HepG2 (cell line): ENCODE measurements around the gene PLXNB2. TPM values are rescaled to one million over a fixed set of nuclear protein-coding genes. Genes with fewer than 3 reads are reported as not detected.

Experiments
- ATAC-seq: fragments of 200-7000 bp; cut with Tn5 transposase; 3 replicates; pipeline ENCODE4 v1.9.1; 2020; ENCODE audit warnings: mild to moderate bottlenecking, moderate library complexity
- BruUV-seq: library from RNA; stranded (reverse); fragments of 400-500 nt; replicated peaks from 2 replicates; lab custom pipeline; 2021; lab: Mats Ljungman, UMichigan
- CTCF ChIA-PET: fragments of 300-600 bp; formaldehyde crosslinking; extraction: SDS; loops from one replicate; lab custom pipeline; 2021; ENCODE audit warnings: low total read pairs, inconsistent platforms, low intra/inter-chr PET ratio; lab: Yijun Ruan, JAX
- POLR2A ChIA-PET: fragments of 350-600 bp; sonication (Branson Sonifier 250); formaldehyde crosslinking; loops from one replicate; lab custom pipeline; 2020; ENCODE audit warnings: antibody characterized with exemption, inconsistent platforms; lab: Yijun Ruan, JAX
- DNase-seq: peaks from one replicate; pipeline ENCODE4 v3.0.0-alpha.2; 2015; ENCODE audit warnings: low spot score
- FAIRE-seq: peaks from 3 replicates; lab custom pipeline; 2011; peaks lifted over from hg19 to GRCh38; lab: Jason Lieb, UNC
- H2AFZ ChIP-seq: one replicate; pipeline ENCODE4 v1.6.1; 2011; ENCODE audit warnings: low read length, inconsistent platforms
- H3K27ac ChIP-seq: fragments of 300-600 bp; 3 replicates; pipeline ENCODE4 v1.8.0; 2011; ENCODE audit warnings: mixed run types, mild to moderate bottlenecking, mixed read lengths, low read length, inconsistent platforms; ENCODE audit not compliant: insufficient read depth; ENCODE audit errors: extremely low read length
- H3K27me3 ChIP-seq, 2 experiments: fragments of 200-600 bp in 1 of 2; 2 replicates in 1 of 2; 3 replicates in 1 of 2; pipeline versions ENCODE4 v1.6.0 to v1.8.0; 2011; ENCODE audit warnings: low read length in 2 of 2, mild to moderate bottlenecking in 2 of 2, moderate library complexity in 2 of 2, inconsistent platforms in 1 of 2; ENCODE audit not compliant: insufficient read depth in 2 of 2, control insufficient read depth in 1 of 2
- H3K36me3 ChIP-seq, 2 experiments: fragments of 200-600 bp in 1 of 2; replicated peaks in 1 of 2; 2 replicates in 1 of 2; 3 replicates in 1 of 2; pipeline versions ENCODE4 v1.5.1 to v1.8.0; 2011; ENCODE audit warnings: low read length in 2 of 2, inconsistent platforms in 1 of 2; ENCODE audit not compliant: insufficient read depth in 2 of 2, control insufficient read depth in 1 of 2
- H3K4me1 ChIP-seq: 2 replicates; pipeline ENCODE4 v1.5.1; 2012; ENCODE audit warnings: low read length, inconsistent platforms; ENCODE audit not compliant: insufficient read depth
- H3K4me2 ChIP-seq: 2 replicates; pipeline ENCODE4 v1.6.0; 2011; ENCODE audit warnings: low read depth, low read length, inconsistent platforms
- H3K4me3 ChIP-seq, 3 experiments: fragments of 200-600 bp in 1 of 3; sonication (generic), shearing (Covaris generic) in 1 of 3; replicated peaks in 1 of 3; 2 replicates each; pipeline ENCODE4 v1.5.1; 2011 to 2016; ENCODE audit warnings: low read length in 3 of 3, inconsistent platforms in 2 of 3, low read depth in 2 of 3, mild to moderate bottlenecking in 2 of 3, control low read depth in 1 of 3, mixed read lengths in 1 of 3; ENCODE audit not compliant: insufficient read depth in 1 of 3
- H3K79me2 ChIP-seq: one replicate; pipeline ENCODE4 v1.6.1; 2011; ENCODE audit warnings: low read length, inconsistent platforms; ENCODE audit not compliant: insufficient read depth
- H3K9ac ChIP-seq: 2 replicates; pipeline ENCODE4 v1.6.0; 2011; ENCODE audit warnings: mild to moderate bottlenecking, low read depth, low read length, inconsistent platforms; ENCODE audit not compliant: insufficient read depth
- H3K9me3 ChIP-seq: 2 replicates; pipeline ENCODE4 v1.5.1; 2012; ENCODE audit warnings: mild to moderate bottlenecking, low read length
- H4K20me1 ChIP-seq: 2 replicates; pipeline ENCODE4 v1.6.0; 2011; ENCODE audit warnings: inconsistent platforms, mild to moderate bottlenecking, low read length, moderate library complexity; ENCODE audit not compliant: insufficient read depth
- DNMT1 ChIP-seq: sonication (generic); formaldehyde crosslinking; IDR thresholded peaks from 2 replicates; pipeline ENCODE4 v1.5.1; 2020; ENCODE audit warnings: mild to moderate bottlenecking, missing genetic modification reagents
- ELF3 ChIP-seq: IDR thresholded peaks from 2 replicates; pipeline ENCODE4 v1.6.1; 2016; ENCODE audit warnings: missing genetic modification reagents, missing compliant biosample characterization
- ETS1 ChIP-seq: sonication (generic); formaldehyde crosslinking; IDR thresholded peaks from 2 replicates; pipeline ENCODE4 v1.4.0; 2020; ENCODE audit warnings: missing genetic modification reagents
- HMG20A ChIP-seq: IDR thresholded peaks from 2 replicates; pipeline ENCODE4 v1.6.1; 2016; ENCODE audit warnings: borderline replicate concordance
- MEIS1 ChIP-seq: sonication (generic); formaldehyde crosslinking; IDR thresholded peaks from 2 replicates; pipeline ENCODE4 v1.9.0; 2021; ENCODE audit warnings: mild to moderate bottlenecking, missing genetic modification reagents, moderate library complexity, borderline replicate concordance
- MTF2 ChIP-seq: sonication (generic); formaldehyde crosslinking; IDR thresholded peaks from 2 replicates; pipeline ENCODE4 v1.5.0; 2020; ENCODE audit warnings: missing genetic modification reagents, borderline replicate concordance
- NR3C1 ChIP-seq: sonication (generic); formaldehyde crosslinking; IDR thresholded peaks from 2 replicates; pipeline ENCODE4 v1.4.0; 2020; ENCODE audit warnings: missing genetic modification reagents
- ONECUT2 ChIP-seq: sonication (generic); formaldehyde crosslinking; IDR thresholded peaks from 2 replicates; pipeline ENCODE4 v1.4.0; 2020; ENCODE audit warnings: missing genetic modification reagents
- PPARG ChIP-seq: conservative IDR thresholded peaks from 2 replicates; pipeline ENCODE4 v1.6.1; 2016; ENCODE audit warnings: missing biosample characterization, missing genetic modification reagents
- RFX1 ChIP-seq: fragments of 450-650 bp; IDR thresholded peaks from 2 replicates; pipeline ENCODE4 v1.6.1; 2017
- SOX6 ChIP-seq, 2 experiments: fragments of 450-650 bp in 1 of 2; sonication (generic) in 1 of 2; formaldehyde crosslinking in 1 of 2; IDR thresholded peaks; 2 replicates each; pipeline versions ENCODE4 v1.4.0 to v1.6.1; 2017 to 2020; ENCODE audit warnings: antibody characterized with exemption in 1 of 2, mild to moderate bottlenecking in 1 of 2, missing genetic modification reagents in 1 of 2
- SRY ChIP-seq: sonication (generic); formaldehyde crosslinking; IDR thresholded peaks from 2 replicates; pipeline ENCODE4 v1.8.0; 2022; ENCODE audit warnings: mild to moderate bottlenecking, missing genetic modification reagents
- ZBTB38 ChIP-seq: sonication (generic); formaldehyde crosslinking; IDR thresholded peaks from 2 replicates; pipeline ENCODE4 v1.5.1; 2020; ENCODE audit warnings: mild to moderate bottlenecking, missing genetic modification reagents
- ZFP90 ChIP-seq: sonication (generic); formaldehyde crosslinking; IDR thresholded peaks from 2 replicates; pipeline ENCODE4 v1.8.0; 2022; ENCODE audit warnings: missing genetic modification reagents, mild to moderate bottlenecking, inconsistent platforms, borderline replicate concordance
- ZNF382 ChIP-seq: sonication (generic); formaldehyde crosslinking; IDR thresholded peaks from 2 replicates; pipeline ENCODE4 v1.5.0; 2020; ENCODE audit warnings: missing genetic modification reagents, mild to moderate bottlenecking, borderline replicate concordance
- ZNF460 ChIP-seq: sonication (generic); formaldehyde crosslinking; IDR thresholded peaks from 2 replicates; pipeline ENCODE4 v1.5.1; 2020; ENCODE audit warnings: missing genetic modification reagents, mild to moderate bottlenecking, borderline replicate concordance
- ZNF552 ChIP-seq: sonication (generic); formaldehyde crosslinking; IDR thresholded peaks from 2 replicates; pipeline ENCODE4 v1.9.0; 2022; ENCODE audit warnings: missing genetic modification reagents, mild to moderate bottlenecking, borderline replicate concordance
- WGBS: methylation state at CpG from one replicate; pipeline ENCODE4 v1.1.6; 2017; ENCODE audit warnings: low lambda C conversion rate; 5-methylcytosine and 5-hydroxymethylcytosine counted together
- in situ Hi-C: cut with HindIII; loops from 2 replicates; pipeline ENCODE4 v1.10.0; 2017; ENCODE audit warnings: low pct_unique_long_range_greater_than_20kb; ENCODE audit not compliant: extremely low pct_ligation_motif_present
- intact Hi-C: fragments of 100-400 bp; cut with micrococcal nuclease; formaldehyde crosslinking; loops from one replicate; pipeline ENCODE4 v1.10.0; 2022; ENCODE audit not compliant: unreplicated experiment
- polyA plus RNA-seq, 8 experiments: library from polyadenylated mRNA; depleted of rRNA in 3 of 8; stranded (reverse) in 7 of 8; unstranded in 1 of 8; fragments of >200 nt; fragmentation: Illumina TruSeq in 4 of 8; extraction: Trizol in 4 of 8; gene quantifications; 2 replicates each; pipeline versions ENCODE4 v1.2.1 to v1.2.3, GENCODE V29; 2011 to 2016; ENCODE audit warnings: low read depth in 4 of 8, missing spikeins in 1 of 8, mixed read lengths in 1 of 8; ENCODE audit not compliant: insufficient read depth in 1 of 8
- total RNA-seq, 5 experiments: library from RNA; depleted of rRNA; stranded (reverse); fragments of >200 nt; fragmentation: Illumina TruSeq; extraction: Trizol; gene quantifications; 2 replicates each; pipeline ENCODE4 v1.2.3, GENCODE V29; 2016; ENCODE audit warnings: low read depth in 1 of 5
- TF ChIP-seq, protein P1 (sequence below): sonication (generic); formaldehyde crosslinking; IDR thresholded peaks from 2 replicates; pipeline ENCODE4 v1.4.0; 2020; ENCODE audit warnings: low read depth, mild to moderate bottlenecking, missing genetic modification reagents

The PLXNB2 gene
- total and polyA plus RNA-seq, 2 of the 13 experiments (the other 11 are each of a cell fraction or from before 2014, with no cell fraction given): 32.6 to 68.9 TPM

- H2AFZ ChIP-seq: no peak overlapping the region
- DNase-seq (no peak), FAIRE-seq (no peak), ATAC-seq (no peak)
- no peak overlapping the region for H3K4me3 ChIP-seq
- CTCF ChIA-PET: no interaction called here
- H3K27me3 ChIP-seq: peaks cover 15 to 56% of the 10 kb centered on the region in 2 experiments
- no peaks in the 10 kb centered on the region for H3K36me3 ChIP-seq
- intact Hi-C loops: no loop called here
- no peak overlapping the region for H3K27ac ChIP-seq
- POLR2A ChIA-PET: no interaction called here
- H3K4me2 ChIP-seq: no peak overlapping the region
- H3K4me1 ChIP-seq: peaks cover 34% of the 10 kb centered on the region
- no peaks in the 10 kb centered on the region for H3K9me3 ChIP-seq
- TF ChIP-seq ZNF460 (CRISPR knock-in tag) (no peak), ZFP90 (CRISPR knock-in tag) (no peak), SRY (no peak), DNMT1 (CRISPR knock-in tag) (no peak), MTF2 (CRISPR knock-in tag) (no peak), ELF3 (CRISPR knock-in tag) (no peak), ONECUT2 (no peak), MEIS1 (CRISPR knock-in tag) (no peak), NR3C1 (CRISPR knock-in tag) (no peak), ZBTB38 (CRISPR knock-in tag) (no peak), PPARG (CRISPR knock-in tag) (no peak), SOX6 (IDR thresholded peaks at IDR 0.05) (no peak), SOX6 (CRISPR knock-in tag; IDR thresholded peaks at IDR 0.05) (no peak), ETS1 (CRISPR knock-in tag) (no peak), HMG20A (CRISPR knock-in tag) (no peak), ZNF552 (CRISPR knock-in tag) (no peak), RFX1 (no peak), ZNF382 (CRISPR knock-in tag) (no peak)
- TF ChIP-seq, protein P1, sequence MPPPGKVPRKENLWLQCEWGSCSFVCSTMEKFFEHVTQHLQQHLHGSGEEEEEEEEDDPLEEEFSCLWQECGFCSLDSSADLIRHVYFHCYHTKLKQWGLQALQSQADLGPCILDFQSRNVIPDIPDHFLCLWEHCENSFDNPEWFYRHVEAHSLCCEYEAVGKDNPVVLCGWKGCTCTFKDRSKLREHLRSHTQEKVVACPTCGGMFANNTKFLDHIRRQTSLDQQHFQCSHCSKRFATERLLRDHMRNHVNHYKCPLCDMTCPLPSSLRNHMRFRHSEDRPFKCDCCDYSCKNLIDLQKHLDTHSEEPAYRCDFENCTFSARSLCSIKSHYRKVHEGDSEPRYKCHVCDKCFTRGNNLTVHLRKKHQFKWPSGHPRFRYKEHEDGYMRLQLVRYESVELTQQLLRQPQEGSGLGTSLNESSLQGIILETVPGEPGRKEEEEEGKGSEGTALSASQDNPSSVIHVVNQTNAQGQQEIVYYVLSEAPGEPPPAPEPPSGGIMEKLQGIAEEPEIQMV (CRISPR knock-in tag): no peak
- TF ChIP-seq, all 625 proteins: peak for 0
- 0% methylated on average over 6 of the region's 9 CpGs for WGBS
- H3K79me2 ChIP-seq: no peaks in the 10 kb centered on the region
- BruUV-seq: no TSS peak
- in situ Hi-C loops: no loop called here
- no peak overlapping the region for H3K9ac ChIP-seq
- H4K20me1 ChIP-seq: peaks cover 7% of the 10 kb centered on the region; the same call in 1 of the 2 replicates
Measured at GRCh38 chr22:50268655-50269113, 38.8 kb downstream of the PLXNB2 start.
